H1 (cell line): ENCODE data around the gene RARRES1. TPM values are rescaled to one million over a fixed set of nuclear protein-coding genes. Genes with fewer than 3 reads are reported as not detected.

ENCODE experiments used
- CTCF ChIA-PET: fragments of 300-600 bp; sonication (Branson Sonifier 250); formaldehyde crosslinking; loops from one replicate; lab custom pipeline; 2021; ENCODE audit not compliant: partially characterized antibody; lab: Charles Lee
- POLR2A ChIA-PET: fragments of 300-600 bp; sonication (Branson Sonifier 250); formaldehyde crosslinking; loops from one replicate; lab custom pipeline; 2021; ENCODE audit warnings: inconsistent platforms; ENCODE audit not compliant: partially characterized antibody; lab: Charles Lee
- DNase-seq, 2 experiments: peaks; one replicate each; pipeline versions ENCODE4 v3.0.0 to v3.0.0-alpha.2; 2010 to 2022; ENCODE audit warnings: low spot score in 2 of 2, low read depth in 1 of 2, mixed read lengths in 1 of 2
- FAIRE-seq: peaks from 2 replicates; lab custom pipeline; 2011; peaks lifted over from hg19 to GRCh38; lab: Jason Lieb, UNC
- H2AFZ ChIP-seq: 2 replicates; pipeline ENCODE4 v1.8.1; 2012; ENCODE audit warnings: low read length, inconsistent platforms
- H2AK5ac ChIP-seq: 2 replicates; pipeline ENCODE4 v1.6.1; 2013; ENCODE audit warnings: low read depth, low read length
- H2BK120ac ChIP-seq: replicated peaks from 2 replicates; pipeline ENCODE3; 2013; ENCODE audit warnings: low read depth, low read length, inconsistent platforms
- H2BK12ac ChIP-seq: 2 replicates; pipeline ENCODE4 v1.6.1; 2013; ENCODE audit warnings: low read depth, low read length
- H2BK15ac ChIP-seq: 2 replicates; pipeline ENCODE4 v1.6.1; 2013; ENCODE audit warnings: low read length
- H2BK20ac ChIP-seq: 2 replicates; pipeline ENCODE4 v1.6.1; 2013; ENCODE audit warnings: low read length
- H2BK5ac ChIP-seq: 2 replicates; pipeline ENCODE4 v1.6.1; 2013; ENCODE audit warnings: low read depth, low read length
- H3K14ac ChIP-seq: 2 replicates; pipeline ENCODE4 v1.6.1; 2013; ENCODE audit warnings: inconsistent platforms; ENCODE audit not compliant: insufficient read length
- H3K18ac ChIP-seq: 2 replicates; pipeline ENCODE4 v1.6.1; 2013; ENCODE audit warnings: low read length; ENCODE audit errors: extremely low read depth
- H3K23ac ChIP-seq: 2 replicates; pipeline ENCODE4 v1.6.1; 2013; ENCODE audit warnings: inconsistent platforms; ENCODE audit not compliant: insufficient read length
- H3K23me2 ChIP-seq: 2 replicates; pipeline ENCODE4 v1.6.1; 2013; ENCODE audit warnings: low read depth, low read length
- H3K27ac ChIP-seq: 2 replicates; pipeline ENCODE4 v1.6.1; 2011; ENCODE audit warnings: low read depth, low read length, inconsistent platforms
- H3K27me3 ChIP-seq, 4 experiments: replicated peaks in 1 of 4; 1 replicate in 1 of 4; 2 replicates in 3 of 4; pipeline versions ENCODE4 v1.6.1 to v1.8.1; 2011 to 2013; ENCODE audit warnings: low read length in 3 of 4, mild to moderate bottlenecking in 3 of 4, inconsistent platforms in 2 of 4, mixed read lengths in 2 of 4, moderate library complexity in 1 of 4; ENCODE audit not compliant: control insufficient read depth in 3 of 4, insufficient read depth in 3 of 4; ENCODE audit errors: extremely low read depth in 1 of 4
- H3K36me3 ChIP-seq, 4 experiments: 2 replicates each; pipeline versions ENCODE4 v1.6.1 to v1.8.1; 2011 to 2013; ENCODE audit warnings: mild to moderate bottlenecking in 4 of 4, low read length in 3 of 4, moderate library complexity in 2 of 4, control low read depth in 1 of 4, inconsistent platforms in 1 of 4; ENCODE audit not compliant: insufficient read depth in 4 of 4, control insufficient read depth in 2 of 4
- H3K4ac ChIP-seq: replicated peaks from 2 replicates; pipeline ENCODE3; 2013; ENCODE audit warnings: low read length, low read depth, mixed read lengths, inconsistent platforms; ENCODE audit not compliant: insufficient read length
- H3K4me1 ChIP-seq, 4 experiments: replicated peaks in 1 of 4; 1 replicate in 1 of 4; 2 replicates in 3 of 4; pipeline versions ENCODE4 v1.6.1 to v1.8.1; 2011 to 2013; ENCODE audit warnings: low read length in 3 of 4, inconsistent platforms in 2 of 4, mixed read lengths in 1 of 4; ENCODE audit not compliant: insufficient read depth in 4 of 4, control insufficient read depth in 3 of 4
- H3K4me2 ChIP-seq, 2 experiments: 2 replicates each; pipeline versions ENCODE4 v1.6.1 to v1.8.1; 2011 to 2013; ENCODE audit warnings: low read depth in 2 of 2, low read length in 2 of 2, control low read depth in 1 of 2, inconsistent platforms in 1 of 2, mild to moderate bottlenecking in 1 of 2; ENCODE audit not compliant: insufficient read depth in 1 of 2
- H3K4me3 ChIP-seq, 4 experiments: fragments of 200-600, 300-600 bp in 1 of 4; sonication (generic), shearing (Covaris generic), sonication (Bioruptor Twin) in 1 of 4; 2 replicates each; pipeline versions ENCODE4 v1.5.1 to v1.8.1; 2011 to 2016; ENCODE audit warnings: low read length in 4 of 4, low read depth in 3 of 4, control low read depth in 2 of 4, inconsistent platforms in 2 of 4, mild to moderate bottlenecking in 2 of 4, mixed read lengths in 1 of 4, moderate library complexity in 1 of 4; ENCODE audit not compliant: insufficient read depth in 2 of 4; ENCODE audit errors: extremely low read depth in 1 of 4
- H3K56ac ChIP-seq: replicated peaks from 2 replicates; pipeline ENCODE3; 2013; ENCODE audit warnings: low read depth, mild to moderate bottlenecking, mixed read lengths, low read length, inconsistent platforms; ENCODE audit not compliant: insufficient read length
- H3K79me1 ChIP-seq: 2 replicates; pipeline ENCODE4 v1.6.1; 2013; ENCODE audit warnings: low read depth, low read length, control low read depth
- H3K79me2 ChIP-seq, 2 experiments: 2 replicates each; pipeline versions ENCODE4 v1.6.1 to v1.8.1; 2012 to 2013; ENCODE audit warnings: low read length in 2 of 2, mild to moderate bottlenecking in 2 of 2, inconsistent platforms in 1 of 2; ENCODE audit not compliant: insufficient read depth in 2 of 2, control insufficient read depth in 1 of 2
- H3K9ac ChIP-seq, 4 experiments: replicated peaks in 1 of 4; 1 replicate in 1 of 4; 2 replicates in 3 of 4; pipeline versions ENCODE4 v1.6.1 to v1.8.1; 2011 to 2013; ENCODE audit warnings: low read depth in 3 of 4, low read length in 3 of 4, control low read depth in 2 of 4, mild to moderate bottlenecking in 2 of 4, moderate library complexity in 2 of 4, inconsistent platforms in 1 of 4; ENCODE audit errors: extremely low read depth in 1 of 4
- H3K9me3 ChIP-seq, 2 experiments: 2 replicates each; pipeline versions ENCODE4 v1.6.1 to v1.8.1; 2012 to 2013; ENCODE audit warnings: mild to moderate bottlenecking in 2 of 2, moderate library complexity in 2 of 2, control low read depth in 1 of 2, inconsistent platforms in 1 of 2, low read depth in 1 of 2, low read length in 1 of 2, mixed read lengths in 1 of 2; ENCODE audit not compliant: insufficient read depth in 2 of 2
- H4K20me1 ChIP-seq, 2 experiments: replicated peaks in 1 of 2; 2 replicates each; pipeline versions ENCODE3 to v1.8.1; 2011 to 2013; ENCODE audit warnings: inconsistent platforms in 2 of 2, low read length in 2 of 2, mild to moderate bottlenecking in 1 of 2; ENCODE audit not compliant: insufficient read depth in 2 of 2, control insufficient read depth in 1 of 2
- H4K5ac ChIP-seq: 2 replicates; pipeline ENCODE4 v1.6.1; 2013; ENCODE audit warnings: low read length, low read depth, mixed read lengths, inconsistent platforms; ENCODE audit not compliant: insufficient read length
- H4K8ac ChIP-seq: 2 replicates; pipeline ENCODE4 v1.8.0; 2013; ENCODE audit warnings: mild to moderate bottlenecking, moderate library complexity, low read length, inconsistent platforms; ENCODE audit not compliant: insufficient read depth; ENCODE audit errors: extremely low read depth
- H4K91ac ChIP-seq: replicated peaks from 2 replicates; pipeline ENCODE3; 2013; ENCODE audit warnings: low read length, mixed read lengths, inconsistent platforms; ENCODE audit not compliant: insufficient read length
- KDM4A ChIP-seq: IDR thresholded peaks from one replicate; pipeline ENCODE4 v1.7.1; 2012; ENCODE audit warnings: low read depth, mild to moderate bottlenecking, moderate library complexity, low read length, inconsistent platforms; ENCODE audit not compliant: severe bottlenecking
- WGBS, 2 experiments: shearing (Covaris generic) in 1 of 2; methylation state at CpG; one replicate each; pipeline versions ENCODE4 v1.1.6 to v1.1.7; 2013 to 2015; ENCODE audit warnings: low lambda C conversion rate in 2 of 2, mixed read lengths in 2 of 2, inconsistent platforms in 1 of 2, low coverage in 1 of 2, missing lambda C conversion rate in 1 of 2; ENCODE audit not compliant: insufficient replicate concordance in 2 of 2, insufficient coverage in 1 of 2, insufficient read length in 1 of 2; ENCODE audit errors: extremely low coverage in 1 of 2, missing lambda C conversion rate in 1 of 2; 5-methylcytosine and 5-hydroxymethylcytosine counted together
- polyA plus RNA-seq, 7 experiments: library from polyadenylated mRNA; depleted of rRNA in 3 of 7; stranded (reverse) in 5 of 7; unstranded in 2 of 7; fragments of >200 nt in 5 of 7; fragments of 200-250 nt in 2 of 7; gene quantifications; 1 replicate in 5 of 7; 2 replicates in 1 of 7; 4 replicates in 1 of 7; pipeline versions ENCODE4 v1.2.1 to v1.2.3, GENCODE V29; 2011 to 2013; ENCODE audit warnings: missing spikeins in 2 of 7, mixed read lengths in 2 of 7
- total RNA-seq: library from RNA; stranded (reverse); fragmentation: NEBNext Ultra II Directional; extraction: Animal tissue kit (Norgen Biotek cat#: 25700); gene quantifications from 2 replicates; pipeline ENCODE4 v1.2.1, GENCODE V29; 2021

Gene RARRES1
- total and polyA plus RNA-seq, 2 of the 8 experiments (the other 6 are each of a cell fraction or from before 2014, with no cell fraction given) = 0.26 to 0.71 TPM

DNA sequence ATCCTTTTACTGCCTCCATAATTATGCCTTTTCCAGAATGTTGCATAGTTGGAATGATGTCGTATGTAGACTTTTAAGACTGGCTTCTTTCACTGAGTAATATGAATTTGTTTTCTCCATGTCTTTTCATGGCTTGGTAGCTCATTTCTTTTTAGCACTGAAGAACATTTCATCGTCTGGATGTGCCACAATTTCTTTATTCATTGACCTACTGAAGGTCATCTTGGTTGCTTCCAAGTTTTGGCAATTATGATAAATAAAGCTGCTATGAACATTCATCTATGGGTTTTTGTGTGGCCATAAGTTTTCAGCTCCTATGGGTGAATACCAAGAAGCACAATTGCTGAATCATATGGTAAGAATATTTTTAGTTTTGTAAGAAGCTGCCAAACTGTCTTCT, 23.2 kb upstream of the RARRES1 start:
- no peaks in the 10 kb centered on the region for H4K20me1 ChIP-seq
- H3K79me2 ChIP-seq = no peaks in the 10 kb centered on the region
- H3K56ac ChIP-seq = no peak overlapping the region
- no peak overlapping the region for H4K5ac ChIP-seq
- H3K4me2 ChIP-seq = no peak overlapping the region
- WGBS, 2 experiments = 83% methylated on average over 2 of the region's 2 CpGs; no CpG with 5 or more reads in 1 of the 2 experiments
- H3K79me1 ChIP-seq = no peaks in the 10 kb centered on the region
- H3K4ac ChIP-seq = no peak overlapping the region
- no peak overlapping the region for H4K8ac ChIP-seq
- H2BK120ac ChIP-seq = no peak overlapping the region
- CTCF ChIA-PET = interaction anchor here (0.6 to 2.2 kb wide), 6 partner anchors 11 to 702 kb away, joined by 3 to 9 read pairs (median 3); no protein-coding TSS in a partner anchor
- no peak overlapping the region for H3K27ac ChIP-seq
- H2BK15ac ChIP-seq = no peak overlapping the region
- H3K36me3 ChIP-seq = no peaks in the 10 kb centered on the region
- no peak overlapping the region for H2BK5ac ChIP-seq
- no peak overlapping the region for H2BK12ac ChIP-seq
- no peak overlapping the region for H3K14ac ChIP-seq
- no peak overlapping the region for H3K18ac ChIP-seq
- POLR2A ChIA-PET = no interaction called here
- H3K9ac ChIP-seq = no peak overlapping the region
- FAIRE-seq (no peak), DNase-seq (no peak)
- H3K9me3 ChIP-seq = no peaks in the 10 kb centered on the region
- H3K23me2 ChIP-seq = no peaks in the 10 kb centered on the region
- TF ChIP-seq KDM4A = no peak
- H2BK20ac ChIP-seq = no peak overlapping the region
- no peaks in the 10 kb centered on the region for H3K4me1 ChIP-seq
- H3K27me3 ChIP-seq = no peaks in the 10 kb centered on the region
- H2AK5ac ChIP-seq = no peak overlapping the region
- H4K91ac ChIP-seq = no peak overlapping the region
- H3K4me3 ChIP-seq = no peak overlapping the region
- no peak overlapping the region for H2AFZ ChIP-seq
- no peak overlapping the region for H3K23ac ChIP-seq
